SK-N-SH treated with all-trans-retinoic acid at 6 μM for 48 hours (cell line): ENCODE data around the gene TMEM141.

Source experiments
- ARNTL ChIP-seq: fragments of 450-650 bp; formaldehyde crosslinking; IDR thresholded peaks from 2 replicates; pipeline ENCODE4 v1.5.0; 2020; ENCODE audit warnings: low read depth, mild to moderate bottlenecking, moderate library complexity, borderline replicate concordance
- CSDC2 ChIP-seq: fragments of 250-450 bp; sonication (Bioruptor Pico); IDR thresholded peaks from 2 replicates; pipeline ENCODE4 v1.5.0; 2020; ENCODE audit warnings: mild to moderate bottlenecking, moderate library complexity
- GLIS3 ChIP-seq: fragments of 250-450 bp; sonication (Bioruptor Pico); IDR thresholded peaks from 2 replicates; pipeline ENCODE4 v1.5.0; 2020; ENCODE audit warnings: mild to moderate bottlenecking, moderate library complexity
- OSR1 ChIP-seq: fragments of 250-450 bp; sonication (Bioruptor Pico); IDR thresholded peaks from 2 replicates; pipeline ENCODE4 v1.8.0; 2022; ENCODE audit warnings: moderate library complexity, mild to moderate bottlenecking, inconsistent platforms
- TCF4 ChIP-seq: fragments of 250-450 bp; sonication (Bioruptor Pico); IDR thresholded peaks from 2 replicates; pipeline ENCODE4 v1.8.0; 2021; ENCODE audit warnings: mild to moderate bottlenecking, moderate library complexity, borderline replicate concordance
- ZFP3 ChIP-seq: fragments of 250-450 bp; sonication (Bioruptor Pico); IDR thresholded peaks from 2 replicates; pipeline ENCODE4 v1.5.0; 2020; ENCODE audit warnings: mild to moderate bottlenecking, moderate library complexity
- ZFP30 ChIP-seq: fragments of 450-650 bp; formaldehyde crosslinking; IDR thresholded peaks from 2 replicates; pipeline ENCODE4 v1.5.0; 2022; ENCODE audit warnings: mild to moderate bottlenecking, moderate library complexity
- ZNF565 ChIP-seq: fragments of 450-650 bp; formaldehyde crosslinking; conservative IDR thresholded peaks from 2 replicates; pipeline ENCODE4 v1.5.0; 2020; ENCODE audit warnings: low read depth, mild to moderate bottlenecking, moderate library complexity
- ZNF8 ChIP-seq: fragments of 450-650 bp; formaldehyde crosslinking; IDR thresholded peaks from 2 replicates; pipeline ENCODE4 v1.5.0; 2020; ENCODE audit warnings: mild to moderate bottlenecking, moderate library complexity
- TF ChIP-seq, protein P1 (sequence below): fragments of 250-450 bp; sonication (Bioruptor Pico); IDR thresholded peaks from 2 replicates; pipeline ENCODE4 v1.8.0; 2021; ENCODE audit warnings: low read depth, mild to moderate bottlenecking, moderate library complexity, borderline replicate concordance
- TF ChIP-seq, protein P2 (sequence below): fragments of 250-450 bp; sonication (Bioruptor Pico); IDR thresholded peaks from 2 replicates; pipeline ENCODE4 v1.5.1; 2021; ENCODE audit warnings: mild to moderate bottlenecking, moderate library complexity
- TF ChIP-seq, protein P3 (sequence below): fragments of 250-450 bp; sonication (Bioruptor Pico); IDR thresholded peaks from 2 replicates; pipeline ENCODE4 v1.8.0; 2020; ENCODE audit warnings: mild to moderate bottlenecking, moderate library complexity, borderline replicate concordance
- TF ChIP-seq, protein P4 (sequence below): fragments of 250-450 bp; sonication (Bioruptor Pico); IDR thresholded peaks from 2 replicates; pipeline ENCODE4 v1.5.1; 2020; ENCODE audit warnings: low read depth, mild to moderate bottlenecking, moderate library complexity

DNA sequence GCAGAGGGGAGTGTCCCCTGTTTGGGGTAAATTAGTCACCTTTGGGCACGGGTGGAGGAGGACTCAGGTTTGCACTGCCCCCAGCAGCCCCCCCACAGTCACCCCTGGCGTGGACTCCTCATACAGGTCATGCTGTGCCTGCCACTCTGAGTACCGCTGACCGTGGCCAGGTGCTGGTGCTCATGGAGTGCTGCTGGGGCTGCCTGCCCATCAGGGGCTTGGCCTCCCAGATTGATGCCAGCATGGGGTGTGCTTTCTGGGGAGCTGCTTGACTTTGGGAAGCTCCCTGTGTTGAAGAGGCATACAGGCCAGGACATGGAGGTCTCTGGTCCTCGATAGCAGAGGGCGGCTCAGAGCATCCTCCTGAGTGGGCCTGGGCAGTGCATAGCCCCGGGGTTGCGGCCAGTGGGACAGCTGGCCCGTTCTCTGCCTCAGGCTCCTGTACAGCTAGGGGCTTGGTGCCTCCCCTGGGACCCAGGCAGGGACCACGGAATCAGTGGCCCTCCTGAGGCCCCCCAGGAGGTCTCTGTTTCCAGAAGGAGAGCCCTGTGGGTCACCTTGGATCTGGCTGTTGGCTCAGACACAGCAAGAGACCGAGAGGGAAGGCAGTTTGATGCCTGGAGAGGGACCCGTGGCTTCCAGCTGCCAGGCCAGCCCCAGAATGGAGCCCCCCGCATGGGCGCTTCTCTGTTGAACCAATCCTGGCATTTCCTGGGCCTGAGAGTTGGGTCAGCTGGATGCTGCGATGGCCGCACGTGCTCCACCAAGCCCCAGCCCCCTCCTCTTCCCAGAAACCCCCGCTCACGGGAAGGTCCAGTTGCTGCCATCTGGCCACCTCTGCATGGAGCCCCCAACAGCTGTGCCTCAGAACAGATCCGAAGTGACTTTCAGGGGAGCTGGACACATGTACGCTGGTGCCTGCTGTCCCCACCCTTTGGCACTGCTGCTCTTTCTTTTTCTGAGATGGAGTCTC lies 45.1 kb downstream of the TMEM141 start:
- TF ChIP-seq, protein P1, sequence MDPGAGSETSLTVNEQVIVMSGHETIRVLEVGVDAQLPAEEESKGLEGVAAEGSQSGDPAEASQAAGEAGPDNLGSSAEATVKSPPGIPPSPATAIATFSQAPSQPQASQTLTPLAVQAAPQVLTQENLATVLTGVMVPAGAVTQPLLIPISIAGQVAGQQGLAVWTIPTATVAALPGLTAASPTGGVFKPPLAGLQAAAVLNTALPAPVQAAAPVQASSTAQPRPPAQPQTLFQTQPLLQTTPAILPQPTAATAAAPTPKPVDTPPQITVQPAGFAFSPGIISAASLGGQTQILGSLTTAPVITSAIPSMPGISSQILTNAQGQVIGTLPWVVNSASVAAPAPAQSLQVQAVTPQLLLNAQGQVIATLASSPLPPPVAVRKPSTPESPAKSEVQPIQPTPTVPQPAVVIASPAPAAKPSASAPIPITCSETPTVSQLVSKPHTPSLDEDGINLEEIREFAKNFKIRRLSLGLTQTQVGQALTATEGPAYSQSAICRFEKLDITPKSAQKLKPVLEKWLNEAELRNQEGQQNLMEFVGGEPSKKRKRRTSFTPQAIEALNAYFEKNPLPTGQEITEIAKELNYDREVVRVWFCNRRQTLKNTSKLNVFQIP: no peak
- TF ChIP-seq, protein P2, sequence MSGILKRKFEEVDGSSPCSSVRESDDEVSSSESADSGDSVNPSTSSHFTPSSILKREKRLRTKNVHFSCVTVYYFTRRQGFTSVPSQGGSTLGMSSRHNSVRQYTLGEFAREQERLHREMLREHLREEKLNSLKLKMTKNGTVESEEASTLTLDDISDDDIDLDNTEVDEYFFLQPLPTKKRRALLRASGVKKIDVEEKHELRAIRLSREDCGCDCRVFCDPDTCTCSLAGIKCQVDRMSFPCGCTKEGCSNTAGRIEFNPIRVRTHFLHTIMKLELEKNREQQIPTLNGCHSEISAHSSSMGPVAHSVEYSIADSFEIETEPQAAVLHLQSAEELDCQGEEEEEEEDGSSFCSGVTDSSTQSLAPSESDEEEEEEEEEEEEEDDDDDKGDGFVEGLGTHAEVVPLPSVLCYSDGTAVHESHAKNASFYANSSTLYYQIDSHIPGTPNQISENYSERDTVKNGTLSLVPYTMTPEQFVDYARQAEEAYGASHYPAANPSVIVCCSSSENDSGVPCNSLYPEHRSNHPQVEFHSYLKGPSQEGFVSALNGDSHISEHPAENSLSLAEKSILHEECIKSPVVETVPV (CRISPR knock-in tag): no peak
- TF ChIP-seq, protein P3, sequence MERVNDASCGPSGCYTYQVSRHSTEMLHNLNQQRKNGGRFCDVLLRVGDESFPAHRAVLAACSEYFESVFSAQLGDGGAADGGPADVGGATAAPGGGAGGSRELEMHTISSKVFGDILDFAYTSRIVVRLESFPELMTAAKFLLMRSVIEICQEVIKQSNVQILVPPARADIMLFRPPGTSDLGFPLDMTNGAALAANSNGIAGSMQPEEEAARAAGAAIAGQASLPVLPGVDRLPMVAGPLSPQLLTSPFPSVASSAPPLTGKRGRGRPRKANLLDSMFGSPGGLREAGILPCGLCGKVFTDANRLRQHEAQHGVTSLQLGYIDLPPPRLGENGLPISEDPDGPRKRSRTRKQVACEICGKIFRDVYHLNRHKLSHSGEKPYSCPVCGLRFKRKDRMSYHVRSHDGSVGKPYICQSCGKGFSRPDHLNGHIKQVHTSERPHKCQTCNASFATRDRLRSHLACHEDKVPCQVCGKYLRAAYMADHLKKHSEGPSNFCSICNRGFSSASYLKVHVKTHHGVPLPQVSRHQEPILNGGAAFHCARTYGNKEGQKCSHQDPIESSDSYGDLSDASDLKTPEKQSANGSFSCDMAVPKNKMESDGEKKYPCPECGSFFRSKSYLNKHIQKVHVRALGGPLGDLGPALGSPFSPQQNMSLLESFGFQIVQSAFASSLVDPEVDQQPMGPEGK (CRISPR knock-in tag): no peak
- TF ChIP-seq TCF4 (CRISPR knock-in tag): no peak
- TF ChIP-seq ZNF565: no peak
- no peak for TF ChIP-seq OSR1 (CRISPR knock-in tag)
- TF ChIP-seq, protein P4, sequence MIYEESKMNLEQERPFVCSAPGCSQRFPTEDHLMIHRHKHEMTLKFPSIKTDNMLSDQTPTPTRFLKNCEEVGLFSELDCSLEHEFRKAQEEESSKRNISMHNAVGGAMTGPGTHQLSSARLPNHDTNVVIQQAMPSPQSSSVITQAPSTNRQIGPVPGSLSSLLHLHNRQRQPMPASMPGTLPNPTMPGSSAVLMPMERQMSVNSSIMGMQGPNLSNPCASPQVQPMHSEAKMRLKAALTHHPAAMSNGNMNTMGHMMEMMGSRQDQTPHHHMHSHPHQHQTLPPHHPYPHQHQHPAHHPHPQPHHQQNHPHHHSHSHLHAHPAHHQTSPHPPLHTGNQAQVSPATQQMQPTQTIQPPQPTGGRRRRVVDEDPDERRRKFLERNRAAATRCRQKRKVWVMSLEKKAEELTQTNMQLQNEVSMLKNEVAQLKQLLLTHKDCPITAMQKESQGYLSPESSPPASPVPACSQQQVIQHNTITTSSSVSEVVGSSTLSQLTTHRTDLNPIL: no peak
- TF ChIP-seq ZNF8 (CRISPR knock-in tag): no peak
- TF ChIP-seq CSDC2 (CRISPR knock-in tag): no peak
- TF ChIP-seq ARNTL (CRISPR knock-in tag): no peak
- TF ChIP-seq ZFP30 (CRISPR knock-in tag): no peak
- no peak for TF ChIP-seq GLIS3 (CRISPR knock-in tag)
- no peak for TF ChIP-seq ZFP3 (CRISPR knock-in tag)
